Measurements from ENCODE around the gene GDPD3. TPM values are rescaled to one million over a fixed set of nuclear protein-coding genes. Genes with fewer than 3 reads are reported as not detected.

GDPD3 gene
- total RNA-seq, 1 donor: 0.31 TPM

- peak within 1 kb of the TSS; percentile 87 for H3K4me3 ChIP-seq (ENCODE audit: low read length)
Observed at GRCh38 chr16:30065102-30065942, 48.0 kb downstream of the GDPD3 start, which contains the start of gene ALDOA. TSS of gene ALDOA (plus strand) at chr16:30065760. CDS start at chr16:30066898, 1,138 bp downstream.

GRCh38 chr16:30064729-30065101, 48.6 kb downstream of the GDPD3 start:
- H3K4me3 ChIP-seq (ENCODE audit: low read length): peak overlapping the region; percentile 87
- peaks cover 48% of the 10 kb centered on the region for H3K4me1 ChIP-seq (ENCODE audit: insufficient read depth, low read length)

More at GRCh38 chr16:30065102-30065942, 48.0 kb downstream of the GDPD3 start, which contains the start of gene ALDOA:
- peaks cover 52% of the 10 kb centered on the region for H3K4me1 ChIP-seq (ENCODE audit: insufficient read depth, low read length)
- no peaks in the 10 kb centered on the region for H3K27me3 ChIP-seq (ENCODE audit: insufficient read depth, low read length)
- no peaks in the 10 kb centered on the region for H3K9me3 ChIP-seq (ENCODE audit: low read depth, low read length)

DNA sequence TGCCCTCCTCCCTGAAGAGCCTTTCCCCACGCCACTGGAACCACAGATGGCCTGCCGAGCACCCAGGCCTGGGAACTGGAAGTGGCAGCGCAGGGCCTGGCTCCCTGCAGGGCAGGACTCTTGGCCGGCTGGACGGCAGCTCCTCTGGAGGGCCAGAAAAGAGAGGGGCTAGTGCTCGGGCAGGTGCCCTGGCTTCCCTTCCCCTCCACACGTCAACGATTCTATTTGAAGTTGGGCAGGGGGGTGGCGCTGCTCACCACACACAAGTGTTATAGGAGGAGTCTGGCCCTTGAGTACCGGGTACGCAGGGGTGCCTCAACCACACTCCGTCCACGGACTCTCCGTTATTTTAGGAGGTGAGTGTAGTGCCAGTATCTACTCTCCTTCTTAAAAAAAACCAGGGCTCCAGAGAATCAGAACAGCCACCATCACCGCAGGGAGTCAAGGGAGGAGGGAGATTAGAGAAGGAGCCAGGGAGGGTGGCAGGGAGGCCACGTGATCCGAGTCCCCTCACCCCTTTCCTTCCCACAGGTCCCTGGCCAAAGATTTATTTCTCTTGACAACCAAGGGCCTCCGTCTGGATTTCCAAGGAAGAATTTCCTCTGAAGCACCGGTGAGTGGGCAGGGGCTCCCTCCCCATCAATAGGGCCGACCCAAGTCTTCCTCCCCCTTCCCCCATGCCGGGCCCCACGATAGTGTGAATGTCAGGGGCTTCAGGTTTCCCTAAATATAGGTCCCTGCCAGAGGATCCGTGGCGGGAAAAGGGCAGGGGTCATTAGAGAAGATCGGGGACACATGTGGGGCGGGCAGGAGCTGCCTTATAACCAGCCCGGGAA, 49.2 kb downstream of the GDPD3 start:
- Histone ChIP-seq H3K9me3 (ENCODE audit: low read depth, low read length) (no peaks in the 10 kb centered on the region), H3K4me1 (ENCODE audit: insufficient read depth, low read length) (peaks cover 42% of the 10 kb centered on the region), H3K27me3 (ENCODE audit: insufficient read depth, low read length) (no peaks in the 10 kb centered on the region), H3K4me3 (ENCODE audit: low read length) (peak overlapping the region; percentile 87)

More at GRCh38 chr16:30064729-30065101, 48.6 kb downstream of the GDPD3 start:
- H3K27me3 ChIP-seq (ENCODE audit: insufficient read depth, low read length): no peaks in the 10 kb centered on the region
- no peaks in the 10 kb centered on the region for H3K9me3 ChIP-seq (ENCODE audit: low read depth, low read length)

GRCh38 chr16:30063278-30063892, 50.0 kb downstream of the GDPD3 start:
- no peaks in the 10 kb centered on the region for H3K9me3 ChIP-seq (ENCODE audit: low read depth, low read length)
- H3K4me3 ChIP-seq (ENCODE audit: low read length): no peak overlapping the region
- peaks cover 35% of the 10 kb centered on the region for H3K4me1 ChIP-seq (ENCODE audit: insufficient read depth, low read length)
- no peaks in the 10 kb centered on the region for H3K27me3 ChIP-seq (ENCODE audit: insufficient read depth, low read length)

- Histone ChIP-seq H3K9me3 (ENCODE audit: low read depth, low read length) (no peaks in the 10 kb centered on the region), H3K4me1 (ENCODE audit: insufficient read depth, low read length) (peaks cover 14% of the 10 kb centered on the region), H3K4me3 (ENCODE audit: low read length) (no peak overlapping the region), H3K27me3 (ENCODE audit: insufficient read depth, low read length) (no peaks in the 10 kb centered on the region)
Observed at GRCh38 chr16:30060836-30061554, 52.3 kb downstream of the GDPD3 start.

- Histone ChIP-seq H3K4me1 (ENCODE audit: insufficient read depth, low read length) (peaks cover 14% of the 10 kb centered on the region), H3K4me3 (ENCODE audit: low read length) (no peak overlapping the region), H3K9me3 (ENCODE audit: low read depth, low read length) (no peaks in the 10 kb centered on the region), H3K27me3 (ENCODE audit: insufficient read depth, low read length) (no peaks in the 10 kb centered on the region)
Observed at GRCh38 chr16:30060346-30060745, 53.0 kb downstream of the GDPD3 start.

DNA sequence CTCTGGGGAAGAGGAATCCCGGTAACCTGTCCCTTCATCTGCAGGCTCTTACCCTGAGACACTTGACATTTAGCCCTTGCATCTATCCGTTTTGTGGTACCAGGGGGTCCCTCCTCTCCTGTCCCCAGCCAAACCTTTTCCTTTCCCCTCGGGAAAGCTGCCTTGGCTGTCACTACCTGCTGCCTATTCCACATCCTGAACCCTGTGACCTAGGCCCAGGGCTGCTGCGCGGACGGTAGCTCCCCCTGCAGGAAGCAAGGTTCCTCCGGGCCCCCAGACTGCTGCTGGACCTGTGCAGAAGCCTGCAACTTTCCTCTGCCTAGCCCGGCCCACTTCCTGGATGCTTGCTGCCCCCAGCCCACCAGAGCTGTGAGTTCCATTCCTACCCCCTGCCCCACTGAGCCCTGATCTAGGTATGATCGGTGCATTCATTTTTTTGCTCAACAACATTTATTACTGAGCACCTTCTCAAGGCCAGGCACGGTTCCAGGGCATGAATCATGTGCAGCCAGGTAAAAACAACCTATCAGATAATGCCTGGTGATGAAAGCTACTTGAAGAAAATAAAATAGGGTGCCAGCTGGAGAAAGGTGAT, 58.3 kb downstream of the GDPD3 start:
- Histone ChIP-seq H3K4me1 (ENCODE audit: insufficient read depth, low read length) (peaks cover 19% of the 10 kb centered on the region), H3K27me3 (ENCODE audit: insufficient read depth, low read length) (no peaks in the 10 kb centered on the region), H3K4me3 (ENCODE audit: low read length) (no peak overlapping the region), H3K9me3 (ENCODE audit: low read depth, low read length) (no peaks in the 10 kb centered on the region)

Other genes starting within 250 kb of the GDPD3 start
- under 0.01 TPM for gene SEZ6L2, start 214.0 kb downstream of the GDPD3 start, total RNA-seq
- not detected for gene ASPHD1, start 213.0 kb downstream of the GDPD3 start, total RNA-seq
- 21.5 TPM for gene KCTD13, start 187.3 kb downstream of the GDPD3 start, total RNA-seq
- gene TMEM219, start 151.5 kb downstream of the GDPD3 start, total RNA-seq: 61.1 TPM
- 10.5 TPM for gene TAOK2, start 139.7 kb downstream of the GDPD3 start, total RNA-seq
- 3.9 TPM for gene HIRIP3, start 117.9 kb downstream of the GDPD3 start, total RNA-seq
- gene INO80E, start 117.3 kb downstream of the GDPD3 start, total RNA-seq: 32.0 TPM
- gene DOC2A, start 102.5 kb downstream of the GDPD3 start, total RNA-seq: not detected
- not detected for gene C16orf92, start 90.3 kb downstream of the GDPD3 start, total RNA-seq
- not detected for gene TLCD3B, start 82.3 kb downstream of the GDPD3 start, total RNA-seq
- 343 TPM for gene ALDOA, start 47.8 kb downstream of the GDPD3 start, total RNA-seq
- 79.7 TPM for gene PPP4C, start 37.5 kb downstream of the GDPD3 start, total RNA-seq
- 0.10 TPM for gene TBX6, start 21.6 kb downstream of the GDPD3 start, total RNA-seq
- 66.0 TPM for gene YPEL3, start 17.3 kb downstream of the GDPD3 start, total RNA-seq
- 26.1 TPM for gene MAPK3, start 9.7 kb upstream of the GDPD3 start, total RNA-seq
- gene CORO1A, start 70.1 kb upstream of the GDPD3 start, total RNA-seq: 361 TPM
- gene BOLA2B, start 80.1 kb upstream of the GDPD3 start, total RNA-seq: 35.4 TPM
- gene SLX1A, start 80.3 kb upstream of the GDPD3 start, total RNA-seq: 22.5 TPM
- gene SULT1A3, start 85.7 kb upstream of the GDPD3 start, total RNA-seq: 3.8 TPM
- gene NPIPB13, start 134.9 kb upstream of the GDPD3 start, total RNA-seq: 12.1 TPM
- 21.5 TPM for gene CD2BP2, start 241.8 kb upstream of the GDPD3 start, total RNA-seq

Measured in mononuclear cell (primary cell).